Caco-2 (cell line): ENCODE measurements around the gene SARDH. TPM values are rescaled to one million over a fixed set of nuclear protein-coding genes. Genes with fewer than 3 reads are reported as not detected.

Experiments
- BruUV-seq: library from RNA; stranded (reverse); fragments of 400-500 nt; replicated peaks from 2 replicates; lab custom pipeline; 2021; lab: Mats Ljungman, UMichigan
- CTCF ChIA-PET: fragments of 300-600 bp; sonication (Branson Sonifier 250); formaldehyde crosslinking; loops from one replicate; lab custom pipeline; 2022; ENCODE audit warnings: antibody characterized with exemption; lab: Charles Lee
- POLR2A ChIA-PET: fragments of 300-600 bp; sonication (Branson Sonifier 250); formaldehyde crosslinking; loops from one replicate; lab custom pipeline; 2022; ENCODE audit warnings: antibody characterized with exemption; lab: Charles Lee
- DNase-seq, 2 experiments: peaks; one replicate each; pipeline versions ENCODE4 v3.0.0 to v3.0.0-alpha.2; 2020 to 2022
- H3K27me3 ChIP-seq: replicated peaks from 2 replicates; pipeline ENCODE4 v1.6.0; 2011; ENCODE audit warnings: low read length; ENCODE audit not compliant: control insufficient read depth, insufficient read depth
- H3K36me3 ChIP-seq: 2 replicates; pipeline ENCODE4 v1.5.1; 2011; ENCODE audit warnings: low read length; ENCODE audit not compliant: control insufficient read depth, insufficient read depth
- H3K4me1 ChIP-seq: fragments of 250-450 bp; sonication (Bioruptor Pico); 2 replicates; pipeline ENCODE4 v1.5.1; 2020; ENCODE audit warnings: mild to moderate bottlenecking
- H3K4me3 ChIP-seq: 2 replicates; pipeline ENCODE4 v1.5.1; 2011; ENCODE audit warnings: low read depth, mild to moderate bottlenecking, control low read depth, low read length
- H3K9me3 ChIP-seq: fragments of 250-450 bp; sonication (Bioruptor Pico); 2 replicates; pipeline ENCODE4 v1.5.1; 2020; ENCODE audit warnings: mild to moderate bottlenecking, moderate library complexity
- H3K27ac Mint-ChIP-seq: one replicate; pipeline ENCODE4 v1.8.0; 2022; ENCODE audit warnings: mixed read lengths; ENCODE audit not compliant: unreplicated experiment
- H3K27me3 Mint-ChIP-seq: one replicate; pipeline ENCODE4 v1.8.0; 2022; ENCODE audit warnings: mixed read lengths; ENCODE audit not compliant: insufficient read depth, unreplicated experiment
- H3K36me3 Mint-ChIP-seq: one replicate; pipeline ENCODE4 v1.8.0; 2022; ENCODE audit warnings: mild to moderate bottlenecking, mixed read lengths; ENCODE audit not compliant: insufficient read depth, unreplicated experiment
- H3K4me1 Mint-ChIP-seq: one replicate; pipeline ENCODE4 v1.8.0; 2022; ENCODE audit warnings: low read depth, mixed read lengths; ENCODE audit not compliant: unreplicated experiment
- H3K4me3 Mint-ChIP-seq: one replicate; pipeline ENCODE4 v1.8.0; 2022; ENCODE audit warnings: mild to moderate bottlenecking, moderate library complexity, mixed read lengths; ENCODE audit not compliant: unreplicated experiment
- H3K9me3 Mint-ChIP-seq: one replicate; pipeline ENCODE4 v1.8.0; 2022; ENCODE audit warnings: mixed read lengths; ENCODE audit not compliant: unreplicated experiment
- CTCF ChIP-seq, 2 experiments: fragments of 200-600 bp in 1 of 2; IDR thresholded peaks; 1 replicate in 1 of 2; 2 replicates in 1 of 2; pipeline versions ENCODE4 v1.5.1 to v1.8.0; 2011 to 2022; ENCODE audit warnings: antibody characterized with exemption in 1 of 2, control low read depth in 1 of 2, inconsistent platforms in 1 of 2, low read depth in 1 of 2, low read length in 1 of 2, mild to moderate bottlenecking in 1 of 2, moderate library complexity in 1 of 2; ENCODE audit not compliant: insufficient read depth in 1 of 2, severe bottlenecking in 1 of 2, unreplicated experiment in 1 of 2
- intact Hi-C: fragments of 100-400 bp; cut with micrococcal nuclease; formaldehyde crosslinking; loops from one replicate; pipeline ENCODE4 v1.10.0; 2022; ENCODE audit not compliant: unreplicated experiment
- total RNA-seq: library from RNA; stranded (reverse); gene quantifications from 2 replicates; pipeline ENCODE4 v1.2.3, GENCODE V29; 2022

Gene SARDH
- total RNA-seq, 1 experiment from 2014 or later = 0.36 TPM

GRCh38 chr9:133777068-133777791, 39.1 kb upstream of the SARDH start:
- Histone ChIP-seq H3K27me3 (no peaks in the 10 kb centered on the region), H3K9me3 (peaks cover 7% of the 10 kb centered on the region; the same call in 1 of the 2 replicates), H3K36me3 (peaks cover 24% of the 10 kb centered on the region), H3K4me1 (peaks cover under 1% of the 10 kb centered on the region; the same call in 1 of the 2 replicates), H3K4me3 (no peak overlapping the region)
- intact Hi-C loops = no loop called here
- Mint-ChIP-seq H3K4me3 (no peak overlapping the region), H3K27ac (no peak overlapping the region), H3K9me3 (no peaks in the 10 kb centered on the region), H3K4me1 (no peaks in the 10 kb centered on the region), H3K27me3 (no peaks in the 10 kb centered on the region), H3K36me3 (peaks cover 61% of the 10 kb centered on the region)
- TF ChIP-seq CTCF (IDR thresholded peaks at IDR 0.05; ENCODE audit: insufficient read depth in 1 of 2, low read depth in 1 of 2, low read length in 1 of 2, severe bottlenecking in 1 of 2, unreplicated experiment in 1 of 2) = no peak
- DNase-seq = no peak
- ChIA-PET CTCF (no interaction called here), POLR2A (no interaction called here)
- BruUV-seq = no TSS peak

- Mint-ChIP-seq H3K27ac (no peak overlapping the region), H3K36me3 (peaks cover 61% of the 10 kb centered on the region), H3K27me3 (no peaks in the 10 kb centered on the region), H3K4me1 (no peaks in the 10 kb centered on the region), H3K9me3 (no peaks in the 10 kb centered on the region), H3K4me3 (no peak overlapping the region)
- DNase-seq = no peak
- H3K4me3 ChIP-seq = no peak overlapping the region
- intact Hi-C loops = no loop called here
- ChIA-PET CTCF (no interaction called here), POLR2A (no interaction called here)
- TF ChIP-seq CTCF (IDR thresholded peaks at IDR 0.05; ENCODE audit: insufficient read depth in 1 of 2, low read depth in 1 of 2, low read length in 1 of 2, severe bottlenecking in 1 of 2, unreplicated experiment in 1 of 2) = no peak
- peaks cover 7% of the 10 kb centered on the region; the same call in 1 of the 2 replicates for H3K9me3 ChIP-seq
- BruUV-seq = no TSS peak
- H3K4me1 ChIP-seq = no peaks in the 10 kb centered on the region
- no peaks in the 10 kb centered on the region for H3K27me3 ChIP-seq
- peaks cover 24% of the 10 kb centered on the region for H3K36me3 ChIP-seq
These were observed 38.1 kb upstream of the SARDH start for GRCh38 chr9:133775951-133776905.

- H3K27me3 Mint-ChIP-seq = no peaks in the 10 kb centered on the region
- DNase-seq = no peak
- H3K36me3 Mint-ChIP-seq = peaks cover 63% of the 10 kb centered on the region
- Histone ChIP-seq H3K27me3 (no peaks in the 10 kb centered on the region), H3K36me3 (peaks cover 22% of the 10 kb centered on the region), H3K4me1 (no peaks in the 10 kb centered on the region), H3K4me3 (no peak overlapping the region), H3K9me3 (peaks cover 7% of the 10 kb centered on the region; the same call in 1 of the 2 replicates)
- TF ChIP-seq CTCF (IDR thresholded peaks at IDR 0.05; ENCODE audit: insufficient read depth in 1 of 2, low read depth in 1 of 2, low read length in 1 of 2, severe bottlenecking in 1 of 2, unreplicated experiment in 1 of 2) = no peak
- no peak overlapping the region for H3K27ac Mint-ChIP-seq
- ChIA-PET POLR2A (no interaction called here), CTCF (no interaction called here)
- H3K4me1 Mint-ChIP-seq = no peaks in the 10 kb centered on the region
- intact Hi-C loops = no loop called here
- no TSS peak for BruUV-seq
- no peak overlapping the region for H3K4me3 Mint-ChIP-seq
- no peaks in the 10 kb centered on the region for H3K9me3 Mint-ChIP-seq
These were observed 37.1 kb upstream of the SARDH start for GRCh38 chr9:133775291-133775690.
